Activated CD8-positive, alpha-beta memory T cell treated with anti-CD3 and anti-CD28 coated beads, Interleukin-2, amount 10 ng/mL, durations not matched to agents 7 days and 5 days (primary cell): Measurements from ENCODE around the gene HTRA3. TPM values are rescaled to one million over a fixed set of nuclear protein-coding genes. Genes with fewer than 3 reads are reported as not detected.

Experiments
- ATAC-seq: fragments of 150-1000 bp; cut with Tn5 transposase; one replicate; pipeline ENCODE4 v1.10.0; 2021; ENCODE audit warnings: moderate library complexity
- CTCF ChIA-PET: fragments of 350-600 bp; sonication (Branson Sonifier 250); formaldehyde crosslinking; loops from one replicate; lab custom pipeline; 2021; ENCODE audit warnings: antibody characterized with exemption; lab: Charles Lee
- DNase-seq: peaks from one replicate; pipeline ENCODE4 v3.0.0-alpha.2; 2020
- H3K27ac Mint-ChIP-seq: one replicate; pipeline ENCODE4 v1.8.0; 2021; ENCODE audit warnings: mild to moderate bottlenecking, mixed read lengths
- H3K27me3 Mint-ChIP-seq: one replicate; pipeline ENCODE4 v1.8.0; 2021; ENCODE audit warnings: mixed read lengths
- H3K36me3 Mint-ChIP-seq: one replicate; pipeline ENCODE4 v1.8.0; 2021; ENCODE audit warnings: mild to moderate bottlenecking, mixed read lengths
- H3K4me1 Mint-ChIP-seq: one replicate; pipeline ENCODE4 v1.8.0; 2021; ENCODE audit warnings: mixed read lengths
- H3K4me3 Mint-ChIP-seq: one replicate; pipeline ENCODE4 v1.8.0; 2021; ENCODE audit warnings: mild to moderate bottlenecking, moderate library complexity, mixed read lengths
- H3K9me3 Mint-ChIP-seq: one replicate; pipeline ENCODE4 v1.8.0; 2022; ENCODE audit warnings: low read depth, mixed read lengths
- total RNA-seq, 2 experiments: library from RNA; stranded (reverse); gene quantifications; one replicate each; pipeline ENCODE4 v1.2.3, GENCODE V29; 2021

The HTRA3 gene
- total RNA-seq: not detected

- peaks cover 1% of the 10 kb centered on the region for H3K4me1 Mint-ChIP-seq
- H3K27me3 Mint-ChIP-seq: peaks cover 28% of the 10 kb centered on the region
- no peaks in the 10 kb centered on the region for H3K9me3 Mint-ChIP-seq
- no peak for DNase-seq
- no peak for ATAC-seq
- H3K36me3 Mint-ChIP-seq: no peaks in the 10 kb centered on the region
- H3K4me3 Mint-ChIP-seq: no peak within 1 kb of the TSS
- CTCF ChIA-PET: no interaction called here
- H3K27ac Mint-ChIP-seq: no peak within 1 kb of the TSS
Observed at GRCh38 chr4:8269535-8270417, at the start of gene HTRA3. TSS of gene HTRA3 (plus strand) at chr4:8269754. CDS start at chr4:8269969, 215 bp downstream.

GRCh38 chr4:8220661-8221450, 48.7 kb upstream of the HTRA3 start:
- Mint-ChIP-seq H3K4me3 (no peak overlapping the region), H3K27ac (no peak overlapping the region), H3K9me3 (no peaks in the 10 kb centered on the region), H3K36me3 (peaks cover 2% of the 10 kb centered on the region), H3K4me1 (peaks cover 45% of the 10 kb centered on the region), H3K27me3 (no peaks in the 10 kb centered on the region)
- DNase-seq: no peak
- no peak for ATAC-seq
- CTCF ChIA-PET: interaction anchor here (1.5 kb wide), 1 partner anchor 44 kb away, joined by 4 read pairs; no protein-coding TSS in a partner anchor

GRCh38 chr4:8221476-8221875, 48.1 kb upstream of the HTRA3 start:
- Mint-ChIP-seq H3K27me3 (no peaks in the 10 kb centered on the region), H3K4me3 (no peak overlapping the region), H3K9me3 (no peaks in the 10 kb centered on the region), H3K4me1 (peaks cover 45% of the 10 kb centered on the region), H3K27ac (no peak overlapping the region), H3K36me3 (peaks cover 2% of the 10 kb centered on the region)
- DNase-seq: no peak
- CTCF ChIA-PET: interaction anchor here (1.5 kb wide), 1 partner anchor 45 kb away, joined by 4 read pairs; no protein-coding TSS in a partner anchor
- ATAC-seq: peak; percentile 64

- Mint-ChIP-seq H3K4me1 (peaks cover 45% of the 10 kb centered on the region), H3K36me3 (peaks cover 2% of the 10 kb centered on the region), H3K27ac (no peak overlapping the region), H3K4me3 (no peak overlapping the region), H3K9me3 (no peaks in the 10 kb centered on the region), H3K27me3 (no peaks in the 10 kb centered on the region)
- ATAC-seq: no peak
- DNase-seq: no peak
- CTCF ChIA-PET: interaction anchor here (1.5 kb wide), 1 partner anchor 45 kb away, joined by 4 read pairs; no protein-coding TSS in a partner anchor
Observed at GRCh38 chr4:8221985-8222384, 47.6 kb upstream of the HTRA3 start.

GRCh38 chr4:8222609-8223388, 46.8 kb upstream of the HTRA3 start:
- Mint-ChIP-seq H3K9me3 (no peaks in the 10 kb centered on the region), H3K36me3 (peaks cover 2% of the 10 kb centered on the region), H3K4me3 (no peak overlapping the region), H3K27ac (no peak overlapping the region), H3K4me1 (peaks cover 45% of the 10 kb centered on the region), H3K27me3 (no peaks in the 10 kb centered on the region)
- ATAC-seq: no peak
- CTCF ChIA-PET: no interaction called here
- DNase-seq: no peak

- Mint-ChIP-seq H3K27me3 (no peaks in the 10 kb centered on the region), H3K36me3 (peaks cover 2% of the 10 kb centered on the region), H3K4me1 (peaks cover 48% of the 10 kb centered on the region), H3K4me3 (no peak overlapping the region), H3K9me3 (no peaks in the 10 kb centered on the region), H3K27ac (no peak overlapping the region)
- ATAC-seq (no peak), DNase-seq (no peak)
- CTCF ChIA-PET: interaction anchor here (1.0 kb wide), 1 partner anchor 17 kb away, joined by 3 read pairs; no protein-coding TSS in a partner anchor
Observed at GRCh38 chr4:8224267-8224974, 45.1 kb upstream of the HTRA3 start.

GRCh38 chr4:8224975-8225625, 44.5 kb upstream of the HTRA3 start:
- peak; percentile 62 for DNase-seq
- Mint-ChIP-seq H3K27ac (no peak overlapping the region), H3K4me1 (peaks cover 48% of the 10 kb centered on the region), H3K27me3 (no peaks in the 10 kb centered on the region), H3K36me3 (peaks cover 2% of the 10 kb centered on the region), H3K9me3 (no peaks in the 10 kb centered on the region), H3K4me3 (no peak overlapping the region)
- ATAC-seq: peak; percentile 24
- CTCF ChIA-PET: interaction anchor here (0.9 to 1.0 kb wide), 2 partner anchors 17 kb away, joined by 3 read pairs; no protein-coding TSS in a partner anchor

GRCh38 chr4:8225706-8226443, 43.7 kb upstream of the HTRA3 start:
- H3K27ac Mint-ChIP-seq: no peak overlapping the region
- ATAC-seq (no peak), DNase-seq (no peak)
- CTCF ChIA-PET: interaction anchor here (0.9 kb wide), 1 partner anchor 16 kb away, joined by 3 read pairs; no protein-coding TSS in a partner anchor
- no peaks in the 10 kb centered on the region for H3K9me3 Mint-ChIP-seq
- peaks cover 47% of the 10 kb centered on the region for H3K4me1 Mint-ChIP-seq
- peaks cover 2% of the 10 kb centered on the region for H3K36me3 Mint-ChIP-seq
- peaks cover 3% of the 10 kb centered on the region for H3K27me3 Mint-ChIP-seq
- H3K4me3 Mint-ChIP-seq: no peak overlapping the region

GRCh38 chr4:8227201-8227770, 42.3 kb upstream of the HTRA3 start:
- H3K4me3 Mint-ChIP-seq: no peak overlapping the region
- DNase-seq (no peak), ATAC-seq (no peak)
- H3K27ac Mint-ChIP-seq: no peak overlapping the region
- CTCF ChIA-PET: interaction anchor here (0.9 kb wide), 1 partner anchor 15 kb away, joined by 3 read pairs; no protein-coding TSS in a partner anchor
- peaks cover 35% of the 10 kb centered on the region for H3K4me1 Mint-ChIP-seq
- H3K36me3 Mint-ChIP-seq: peaks cover 2% of the 10 kb centered on the region
- peaks cover 3% of the 10 kb centered on the region for H3K27me3 Mint-ChIP-seq
- H3K9me3 Mint-ChIP-seq: no peaks in the 10 kb centered on the region

GRCh38 chr4:8227771-8228318, 41.7 kb upstream of the HTRA3 start:
- Mint-ChIP-seq H3K36me3 (peaks cover 2% of the 10 kb centered on the region), H3K27me3 (peaks cover 3% of the 10 kb centered on the region), H3K4me1 (peaks cover 29% of the 10 kb centered on the region), H3K9me3 (no peaks in the 10 kb centered on the region), H3K27ac (no peak overlapping the region), H3K4me3 (no peak overlapping the region)
- CTCF ChIA-PET: interaction anchor here (0.9 kb wide), 1 partner anchor 14 kb away, joined by 3 read pairs; no protein-coding TSS in a partner anchor
- DNase-seq (no peak), ATAC-seq (no peak)
